Right lobe of liver (tissue), 6 donors: ENCODE measurements around the gene OR5AU1. TPM values are rescaled to one million over a fixed set of nuclear protein-coding genes. Genes with fewer than 3 reads are reported as not detected.

Experiments used
- ATAC-seq, 4 donors: fragments of 200-7000 bp; cut with Tn5 transposase; one replicate each; pipeline ENCODE4 v1.9.1; 2020; ENCODE audit warnings: mild to moderate bottlenecking in 4 of 4, moderate library complexity in 4 of 4
- DNase-seq, 3 donors: peaks; one replicate each; pipeline ENCODE4 v3.0.0-alpha.2; 2020
- H3K27ac ChIP-seq, 3 donors: fragments of 200-600 bp; one replicate each; pipeline ENCODE4 v1.8.0; 2022
- H3K27me3 ChIP-seq, 2 donors: fragments of 200-600 bp; one replicate each; pipeline ENCODE4 v1.8.0; 2022
- H3K36me3 ChIP-seq, 4 donors: fragments of 200-600 bp; sonication (generic) in 1 of 4; one replicate each; pipeline versions ENCODE4 v1.5.1 to v1.8.0; 2017 to 2022; ENCODE audit warnings: control low read depth in 1 of 4
- H3K4me1 ChIP-seq, 4 donors: fragments of 200-600 bp; sonication (generic) in 1 of 4; one replicate each; pipeline versions ENCODE4 v1.5.1 to v1.8.0; 2017 to 2022; ENCODE audit warnings: control low read depth in 1 of 4
- H3K4me3 ChIP-seq, 3 donors: fragments of 200-600 bp; one replicate each; pipeline ENCODE4 v1.8.0; 2022
- H3K9me3 ChIP-seq, 4 donors: fragments of 200-600 bp; sonication (generic) in 1 of 4; one replicate each; pipeline versions ENCODE4 v1.5.1 to v1.8.0; 2017 to 2022; ENCODE audit warnings: control low read depth in 1 of 4
- POLR2A ChIP-seq: fragments of 450-650 bp; IDR thresholded peaks from one replicate; pipeline ENCODE4 v1.6.1; 2017; ENCODE audit warnings: antibody characterized with exemption, mild to moderate bottlenecking
- WGBS: methylation state at CpG from one replicate; pipeline ENCODE4 v1.1.6; 2018; ENCODE audit warnings: low coverage, low lambda C conversion rate; ENCODE audit not compliant: insufficient coverage; ENCODE audit errors: missing lambda C conversion rate; 5-methylcytosine and 5-hydroxymethylcytosine counted together
- intact Hi-C, 2 donors: fragments of 100-400 bp; cut with DNase I; formaldehyde crosslinking; loops; one replicate each; pipeline versions ENCODE4 v1.11.2 to v1.14.1; 2022
- total RNA-seq, 6 experiments: library from RNA; depleted of rRNA in 2 of 6; stranded (reverse); fragments of >200 nt in 2 of 6; fragmentation: NEBNext Ultra II Directional in 3 of 6; extraction: Animal tissue kit (Norgen Biotek cat#: 25700) in 3 of 6; gene quantifications; one replicate each; pipeline versions ENCODE4 v1.1.0 to v1.2.4, GENCODE V29; 2016 to 2023
- TF ChIP-seq, protein P1 (sequence below), 4 donors: fragments of 200-600 bp in 3 of 4; fragments of 450-650 bp in 1 of 4; IDR thresholded peaks; one replicate each; pipeline versions ENCODE4 v1.5.1 to v1.8.0; 2016 to 2022; ENCODE audit warnings: antibody characterized with exemption in 4 of 4, mild to moderate bottlenecking in 2 of 4
- donor health status: DM: no; HTN: yes; CAD: no.
- donor health status: DM: no; HTN: no; CAD: no.
- donor health status: DM: no; HTN: no; CAD: no.
- donor health status: DM: no; HTN: yes; CAD: no.
- donor health status: DM: no; HTN: yes; CAD: no.

Gene OR5AU1
- total RNA-seq, 6 experiments from 2014 or later: not detected

DNA sequence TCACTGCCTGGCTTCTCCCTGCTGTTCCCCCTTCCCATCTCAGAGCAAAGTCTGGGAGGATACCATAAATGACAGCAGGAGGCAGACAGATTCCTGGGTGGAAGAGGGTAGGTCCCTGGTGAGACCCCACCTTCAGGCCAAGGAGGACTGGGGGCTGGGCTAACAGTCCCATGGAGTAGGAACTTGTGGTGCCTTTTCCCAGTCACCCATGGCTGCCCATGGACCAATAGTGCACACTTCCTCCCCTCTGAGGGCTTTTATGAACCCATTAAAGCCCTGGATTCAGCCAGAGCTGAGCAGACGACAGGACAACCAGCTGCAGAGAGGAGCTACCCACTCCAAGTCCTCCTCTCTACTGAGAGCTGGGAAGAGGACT is 36.6 kb upstream of the OR5AU1 start:
- DNase-seq (no peak), ATAC-seq (peak in 2 of 4 donors; percentile 13 to 18)
- H3K27ac ChIP-seq: no peak overlapping the region
- no peak for TF ChIP-seq POLR2A
- TF ChIP-seq, protein P1, sequence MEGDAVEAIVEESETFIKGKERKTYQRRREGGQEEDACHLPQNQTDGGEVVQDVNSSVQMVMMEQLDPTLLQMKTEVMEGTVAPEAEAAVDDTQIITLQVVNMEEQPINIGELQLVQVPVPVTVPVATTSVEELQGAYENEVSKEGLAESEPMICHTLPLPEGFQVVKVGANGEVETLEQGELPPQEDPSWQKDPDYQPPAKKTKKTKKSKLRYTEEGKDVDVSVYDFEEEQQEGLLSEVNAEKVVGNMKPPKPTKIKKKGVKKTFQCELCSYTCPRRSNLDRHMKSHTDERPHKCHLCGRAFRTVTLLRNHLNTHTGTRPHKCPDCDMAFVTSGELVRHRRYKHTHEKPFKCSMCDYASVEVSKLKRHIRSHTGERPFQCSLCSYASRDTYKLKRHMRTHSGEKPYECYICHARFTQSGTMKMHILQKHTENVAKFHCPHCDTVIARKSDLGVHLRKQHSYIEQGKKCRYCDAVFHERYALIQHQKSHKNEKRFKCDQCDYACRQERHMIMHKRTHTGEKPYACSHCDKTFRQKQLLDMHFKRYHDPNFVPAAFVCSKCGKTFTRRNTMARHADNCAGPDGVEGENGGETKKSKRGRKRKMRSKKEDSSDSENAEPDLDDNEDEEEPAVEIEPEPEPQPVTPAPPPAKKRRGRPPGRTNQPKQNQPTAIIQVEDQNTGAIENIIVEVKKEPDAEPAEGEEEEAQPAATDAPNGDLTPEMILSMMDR (IDR thresholded peaks at IDR 0.05): no peak
- no peaks in the 10 kb centered on the region for H3K9me3 ChIP-seq
- H3K27me3 ChIP-seq: no peaks in the 10 kb centered on the region
- H3K36me3 ChIP-seq: no peaks in the 10 kb centered on the region
- intact Hi-C loops: no loop called here
- H3K4me1 ChIP-seq: no peaks in the 10 kb centered on the region
- WGBS: no CpG with 5 or more reads among the region's 1 CpG
- no peak overlapping the region for H3K4me3 ChIP-seq

DNA sequence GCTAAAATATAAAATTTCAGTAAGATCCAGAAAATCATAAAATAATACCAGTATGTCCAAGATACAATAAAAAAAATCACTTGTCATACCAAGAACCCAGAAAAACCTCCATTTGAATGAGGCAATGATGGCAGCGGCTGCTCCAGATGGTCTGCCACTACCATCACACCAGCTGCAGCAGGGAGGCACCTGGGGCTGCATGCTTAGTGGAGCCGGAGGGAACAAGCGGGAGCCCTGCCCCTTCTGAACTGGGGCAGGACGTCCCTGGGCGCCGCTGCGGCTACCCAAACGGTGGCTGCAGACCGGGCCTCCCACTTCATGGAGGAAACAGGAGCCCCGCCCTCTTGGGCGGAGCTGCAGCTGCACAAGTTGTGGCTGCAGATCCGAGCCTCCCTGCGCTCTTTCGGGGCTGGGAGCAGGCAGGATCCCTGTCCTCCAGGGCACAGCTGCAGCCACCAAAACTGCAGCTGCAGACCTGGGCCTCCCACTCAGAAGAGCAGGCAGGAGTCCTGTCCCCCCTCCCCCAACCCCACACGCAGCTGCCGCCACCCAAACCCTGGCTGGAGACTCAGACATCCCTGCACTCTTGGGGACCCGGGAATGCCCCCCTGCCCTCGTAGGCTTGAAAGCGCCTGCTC is 36.1 kb upstream of the OR5AU1 start:
- intact Hi-C loops: no loop called here
- no peak overlapping the region for H3K27ac ChIP-seq

GRCh38 chr14:21191261-21191808 is 35.5 kb upstream of the OR5AU1 start:
- DNase-seq (no peak), ATAC-seq (no peak)
- no peaks in the 10 kb centered on the region for H3K4me1 ChIP-seq
- H3K27ac ChIP-seq: no peak overlapping the region
- intact Hi-C loops: no loop called here
- H3K27me3 ChIP-seq: no peaks in the 10 kb centered on the region
- H3K9me3 ChIP-seq: no peaks in the 10 kb centered on the region
- TF ChIP-seq POLR2A: no peak
- H3K36me3 ChIP-seq: no peaks in the 10 kb centered on the region
- 73% methylated on average over 4 of the region's 7 CpGs for WGBS
- peak overlapping the region in 1 of 3 donors; percentile 23 for H3K4me3 ChIP-seq

More for the DNA sequence above, 36.1 kb upstream of the OR5AU1 start:
- Histone ChIP-seq H3K4me1 (no peaks in the 10 kb centered on the region), H3K36me3 (no peaks in the 10 kb centered on the region), H3K4me3 (peak overlapping the region in 2 of 3 donors; percentile 12 to 23), H3K27me3 (no peaks in the 10 kb centered on the region), H3K9me3 (no peaks in the 10 kb centered on the region)
- DNase-seq: peak; percentile 62 to 75 (median 70)
- TF ChIP-seq POLR2A: no peak
- TF ChIP-seq, protein P1 (IDR thresholded peaks at IDR 0.05): no peak
- peak; percentile 88 to 92 (median 91) for ATAC-seq
- WGBS: 16% methylated on average over 9 of the region's 19 CpGs

- DNase-seq (no peak), ATAC-seq (peak; percentile 58 to 85 (median 78))
- H3K27ac ChIP-seq: no peak overlapping the region
- no peaks in the 10 kb centered on the region for H3K9me3 ChIP-seq
- 38% methylated on average over 5 of the region's 5 CpGs for WGBS
- H3K36me3 ChIP-seq: no peaks in the 10 kb centered on the region
- intact Hi-C loops: no loop called here
- no peak overlapping the region for H3K4me3 ChIP-seq
- no peaks in the 10 kb centered on the region for H3K27me3 ChIP-seq
- no peaks in the 10 kb centered on the region for H3K4me1 ChIP-seq
- TF ChIP-seq POLR2A: no peak
- TF ChIP-seq, protein P1 (IDR thresholded peaks at IDR 0.05): no peak
Measured at GRCh38 chr14:21185491-21185890, 29.6 kb upstream of the OR5AU1 start.

DNA sequence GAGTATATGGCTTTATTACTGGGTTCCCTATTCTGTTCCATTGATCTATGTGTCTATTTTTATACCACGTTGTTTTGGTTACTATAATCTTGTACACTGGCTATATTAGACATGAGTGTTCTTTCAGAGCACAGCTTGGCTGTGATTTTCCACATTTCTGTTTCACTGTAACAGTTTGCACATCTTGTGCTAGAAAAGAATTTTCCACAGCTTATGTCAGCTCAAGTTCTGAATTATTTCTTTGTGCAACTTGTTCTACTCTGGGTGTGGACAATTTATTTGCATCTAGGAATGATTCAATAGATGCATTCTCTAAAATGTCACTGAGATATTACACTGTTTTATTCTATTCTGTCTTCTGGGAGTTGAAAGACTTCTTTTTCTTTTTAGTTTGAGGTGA is 28.4 kb upstream of the OR5AU1 start:
- DNase-seq (no peak), ATAC-seq (no peak)
- intact Hi-C loops: no loop called here
- H3K4me3 ChIP-seq: no peak overlapping the region
- no peaks in the 10 kb centered on the region for H3K36me3 ChIP-seq
- TF ChIP-seq, protein P1 (IDR thresholded peaks at IDR 0.05): no peak
- TF ChIP-seq POLR2A: no peak
- H3K9me3 ChIP-seq: no peaks in the 10 kb centered on the region
- 50% methylated on average over 1 of the region's 1 CpG for WGBS
- no peak overlapping the region for H3K27ac ChIP-seq
- no peaks in the 10 kb centered on the region for H3K4me1 ChIP-seq
- H3K27me3 ChIP-seq: no peaks in the 10 kb centered on the region
